ENCODE results near the gene LBHD1.
"Not testable (repeated sequence)": the region's sequence is repeated elsewhere in the genome, so short reads cannot be mapped to it uniquely, and the experiment has no call there.

Gene LBHD1

GRCh38 chr11:62616957-62617356 is 55.1 kb downstream of the LBHD1 start:
- DNase-seq (ENCODE audit: low read depth in 2 of 2), result not testable (repeated sequence)

- no peak for DNase-seq (ENCODE audit: low read depth in 2 of 2)
Measured at GRCh38 chr11:62615521-62615920, 56.5 kb downstream of the LBHD1 start.

- DNase-seq (ENCODE audit: low read depth in 2 of 2), result no peak
Measured at GRCh38 chr11:62614275-62614674, 57.8 kb downstream of the LBHD1 start.

- DNase-seq (ENCODE audit: low read depth in 2 of 2), result no peak
Measured at GRCh38 chr11:62613291-62613778, 58.7 kb downstream of the LBHD1 start.
